ENCODE results near the gene HTRA3.

The HTRA3 gene

GRCh38 chr4:8270418-8270771, 841 bp downstream of the HTRA3 start:
- H3K4me2 ChIP-seq: peak overlapping the region; percentile 97 to 100 (median 99)

GRCh38 chr4:8270912-8271815, 1.6 kb downstream of the HTRA3 start:
- no peak; a peak in 1 of 22 replicates for TF ChIP-seq Cebpa-rat (IDR thresholded peaks at IDR 0.05)
- Histone ChIP-seq H3K4me1 (peaks cover 69 to 100% (median 92%) of the 10 kb centered on the region in 10 experiments), H3K4me2 (peak overlapping the region; percentile 97 to 100 (median 99)), H3K9ac (peak overlapping the region in 9 of 11 experiments; percentile 73 to 90 (median 83); a peak in 17 of 22 replicates), H4K20me1 (peaks cover 0 to 65% (median 28%) of the 10 kb centered on the region in 11 experiments; a peak in 15 of 22 replicates), H3K4me3 (peak overlapping the region; percentile 55 to 89 (median 75)), H3K9me3 (replicated peaks in 1 of 11) (no peaks in the 10 kb centered on the region), H3K27me3 (peaks cover 0 to 38% (median 0%) of the 10 kb centered on the region in 11 experiments; a peak in 11 of 22 replicates), H3K27ac (peak overlapping the region in 8 of 11 experiments; percentile 19 to 86 (median 78); a peak in 13 of 22 replicates), H3K36me3 (peaks cover 0 to 16% (median 0%) of the 10 kb centered on the region in 11 experiments; a peak in 2 of 22 replicates)

More at GRCh38 chr4:8270418-8270771, 841 bp downstream of the HTRA3 start:
- Histone ChIP-seq H3K4me1 (peaks cover 62 to 100% (median 91%) of the 10 kb centered on the region in 10 experiments), H3K9me3 (replicated peaks in 1 of 11) (no peaks in the 10 kb centered on the region), H3K27ac (peak overlapping the region in 9 of 11 experiments; percentile 57 to 86 (median 79); a peak in 17 of 22 replicates), H3K9ac (peak overlapping the region; percentile 67 to 90 (median 81); a peak in 20 of 22 replicates), H3K4me3 (peak overlapping the region; percentile 55 to 89 (median 75)), H4K20me1 (peaks cover 0 to 57% (median 22%) of the 10 kb centered on the region in 11 experiments; a peak in 15 of 22 replicates), H3K27me3 (peaks cover 0 to 38% (median 0%) of the 10 kb centered on the region in 11 experiments; a peak in 11 of 22 replicates), H3K36me3 (peaks cover 0 to 12% (median 0%) of the 10 kb centered on the region in 11 experiments; a peak in 2 of 22 replicates)
- TF ChIP-seq Cebpa-rat (IDR thresholded peaks at IDR 0.05): no peak

GRCh38 chr4:8271821-8272220, 2.3 kb downstream of the HTRA3 start:
- peaks cover 0 to 42% (median 0%) of the 10 kb centered on the region in 11 experiments; a peak in 11 of 22 replicates for H3K27me3 ChIP-seq
- peaks cover 75 to 100% (median 96%) of the 10 kb centered on the region in 10 experiments for H3K4me1 ChIP-seq
- peak overlapping the region; percentile 97 to 100 (median 99) for H3K4me2 ChIP-seq
- peaks cover 0 to 71% (median 31%) of the 10 kb centered on the region in 11 experiments; a peak in 15 of 22 replicates for H4K20me1 ChIP-seq
- TF ChIP-seq Cebpa-rat (IDR thresholded peaks at IDR 0.05): no peak
- peak overlapping the region in 8 of 11 experiments; percentile 76 to 90 (median 83); a peak in 16 of 22 replicates for H3K9ac ChIP-seq
- H3K36me3 ChIP-seq: peaks cover 0 to 16% (median 0%) of the 10 kb centered on the region in 11 experiments; a peak in 2 of 22 replicates
- H3K4me3 ChIP-seq: peak overlapping the region in 8 of 10 experiments; percentile 71 to 89 (median 76); a peak in 16 of 20 replicates
- H3K27ac ChIP-seq: peak overlapping the region in 7 of 11 experiments; percentile 24 to 86 (median 78); a peak in 11 of 22 replicates
- H3K9me3 ChIP-seq (replicated peaks in 1 of 11): no peaks in the 10 kb centered on the region

GRCh38 chr4:8272472-8273428, 3.2 kb downstream of the HTRA3 start:
- TF ChIP-seq Cebpa-rat (IDR thresholded peaks at IDR 0.05): no peak
- H3K27me3 ChIP-seq: peaks cover 0 to 50% (median 0%) of the 10 kb centered on the region in 11 experiments; a peak in 11 of 22 replicates
- H3K4me2 ChIP-seq: peak overlapping the region; percentile 97 to 100 (median 99)
- H3K9ac ChIP-seq: peak overlapping the region in 10 of 11 experiments; percentile 22 to 90 (median 82); a peak in 17 of 22 replicates
- H3K36me3 ChIP-seq: peaks cover 0 to 16% (median 0%) of the 10 kb centered on the region in 11 experiments; a peak in 2 of 22 replicates
- peaks cover 0 to 81% (median 37%) of the 10 kb centered on the region in 11 experiments; a peak in 15 of 22 replicates for H4K20me1 ChIP-seq
- peak overlapping the region in 9 of 10 experiments; percentile 3 to 89 (median 76); a peak in 17 of 20 replicates for H3K4me3 ChIP-seq
- peaks cover 75 to 100% (median 97%) of the 10 kb centered on the region in 10 experiments for H3K4me1 ChIP-seq
- no peaks in the 10 kb centered on the region for H3K9me3 ChIP-seq (replicated peaks in 1 of 11)
- peak overlapping the region in 9 of 11 experiments; percentile 47 to 86 (median 77); a peak in 18 of 22 replicates for H3K27ac ChIP-seq

- H3K27ac ChIP-seq: peak overlapping the region in 8 of 11 experiments; percentile 52 to 86 (median 72); a peak in 15 of 22 replicates
- peaks cover 0 to 50% (median 0%) of the 10 kb centered on the region in 11 experiments; a peak in 11 of 22 replicates for H3K27me3 ChIP-seq
- peaks cover 0 to 16% (median 0%) of the 10 kb centered on the region in 11 experiments; a peak in 2 of 22 replicates for H3K36me3 ChIP-seq
- H3K9me3 ChIP-seq (replicated peaks in 1 of 11): no peaks in the 10 kb centered on the region
- H4K20me1 ChIP-seq: peaks cover 0 to 88% (median 37%) of the 10 kb centered on the region in 11 experiments; a peak in 15 of 22 replicates
- H3K9ac ChIP-seq: peak overlapping the region in 9 of 11 experiments; percentile 22 to 90 (median 83); a peak in 14 of 22 replicates
- H3K4me2 ChIP-seq: peak overlapping the region; percentile 97 to 100 (median 99)
- peak overlapping the region in 5 of 10 experiments; percentile 29 to 89 (median 80); a peak in 7 of 20 replicates for H3K4me3 ChIP-seq
- TF ChIP-seq Cebpa-rat (IDR thresholded peaks at IDR 0.05): no peak
- H3K4me1 ChIP-seq: peaks cover 75 to 100% (median 97%) of the 10 kb centered on the region in 10 experiments
Observed at GRCh38 chr4:8273450-8273849, 3.9 kb downstream of the HTRA3 start.

GRCh38 chr4:8274066-8274652, 4.6 kb downstream of the HTRA3 start:
- Histone ChIP-seq H3K27me3 (peaks cover 0 to 46% (median 0%) of the 10 kb centered on the region in 11 experiments; a peak in 11 of 22 replicates), H3K27ac (peak overlapping the region in 7 of 11 experiments; percentile 18 to 82 (median 73); a peak in 13 of 22 replicates), H3K36me3 (peaks cover 0 to 16% (median 0%) of the 10 kb centered on the region in 11 experiments; a peak in 2 of 22 replicates), H3K9me3 (replicated peaks in 1 of 11) (no peaks in the 10 kb centered on the region), H3K4me1 (peaks cover 75 to 100% (median 98%) of the 10 kb centered on the region in 10 experiments), H3K9ac (peak overlapping the region in 8 of 11 experiments; percentile 22 to 90 (median 82); a peak in 13 of 22 replicates), H3K4me3 (peak overlapping the region in 4 of 10 experiments; percentile 0 to 89 (median 63); a peak in 6 of 20 replicates), H4K20me1 (peaks cover 0 to 93% (median 37%) of the 10 kb centered on the region in 11 experiments; a peak in 15 of 22 replicates), H3K4me2 (peak overlapping the region; percentile 83 to 100 (median 99))
- TF ChIP-seq Cebpa-rat (IDR thresholded peaks at IDR 0.05): no peak

All from BLaER1 treated with 17β-estradiol and CSF1 and Interleukin-3, amounts not matched to agents 10 nM and 100 nM (cell line).